Uterus (tissue), 2 donors: ENCODE results near the gene KCNQ2.

Experiments used
- CTCF ChIP-seq, 4 experiments: fragments of 200-600 bp in 2 of 4; fragments of 450-650 bp in 2 of 4; sonication (generic) in 2 of 4; IDR thresholded peaks; one replicate each; pipeline ENCODE4 v1.5.1; 2016 to 2019; ENCODE audit warnings: antibody characterized with exemption in 4 of 4, mild to moderate bottlenecking in 2 of 4, moderate library complexity in 1 of 4
- POLR2A ChIP-seq, 2 donors: fragments of 450-650 bp; IDR thresholded peaks; one replicate each; pipeline ENCODE4 v1.6.1; 2016; ENCODE audit warnings: antibody characterized with exemption in 2 of 2, mild to moderate bottlenecking in 1 of 2, moderate library complexity in 1 of 2

DNA sequence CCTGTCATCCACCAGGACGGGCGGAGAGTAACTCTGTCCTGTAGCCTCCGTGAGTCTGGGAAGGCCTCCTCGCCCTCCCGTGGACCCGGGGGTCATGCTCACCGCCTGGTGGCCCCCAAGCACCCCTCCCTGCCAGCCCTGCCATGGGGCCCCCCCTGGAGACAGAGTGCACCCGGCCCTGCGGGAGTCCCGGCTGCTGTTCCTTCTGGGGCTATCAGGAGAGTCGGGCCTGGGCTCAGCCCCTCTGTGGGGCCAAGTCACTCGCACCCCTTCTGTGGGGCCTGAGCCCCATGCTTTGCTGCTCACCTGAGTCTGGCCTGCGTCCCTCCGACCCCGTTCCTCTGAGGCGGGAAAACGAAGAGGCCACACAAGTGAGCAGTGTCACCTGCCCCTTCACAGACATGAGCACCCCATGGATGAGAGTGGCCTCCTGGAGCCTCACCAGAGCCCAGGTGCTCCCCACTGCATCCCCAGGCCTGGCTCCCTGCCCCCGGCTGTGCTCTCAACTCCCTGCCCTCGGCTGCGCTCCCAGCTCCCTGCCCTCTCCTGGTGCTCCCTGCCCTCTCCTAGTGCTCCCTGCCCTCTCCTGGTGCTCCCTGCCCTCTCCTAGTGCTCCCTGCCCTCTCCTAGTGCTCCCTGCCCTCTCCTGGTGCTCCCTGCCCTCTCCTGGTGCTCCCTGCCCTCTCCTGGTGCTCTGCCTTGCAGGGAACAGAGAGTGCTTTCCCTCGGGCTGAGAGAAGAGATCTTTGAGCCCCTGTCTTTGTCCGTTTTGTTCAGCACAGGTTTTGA is 106.7 kb downstream of the KCNQ2 start:
- TF ChIP-seq CTCF (IDR thresholded peaks at IDR 0.05): no peak
- TF ChIP-seq POLR2A (IDR thresholded peaks at IDR 0.05): no peak
